Right hindlimb (tissue), 1 donor: ENCODE measurements around the gene TMEM170B.

Experiments
- DNase-seq: peaks from one replicate; pipeline ENCODE4 v3.0.0-alpha.2; 2018

Gene TMEM170B, protein sequence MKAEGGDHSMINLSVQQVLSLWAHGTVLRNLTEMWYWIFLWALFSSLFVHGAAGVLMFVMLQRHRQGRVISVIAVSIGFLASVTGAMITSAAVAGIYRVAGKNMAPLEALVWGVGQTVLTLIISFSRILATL

DNA sequence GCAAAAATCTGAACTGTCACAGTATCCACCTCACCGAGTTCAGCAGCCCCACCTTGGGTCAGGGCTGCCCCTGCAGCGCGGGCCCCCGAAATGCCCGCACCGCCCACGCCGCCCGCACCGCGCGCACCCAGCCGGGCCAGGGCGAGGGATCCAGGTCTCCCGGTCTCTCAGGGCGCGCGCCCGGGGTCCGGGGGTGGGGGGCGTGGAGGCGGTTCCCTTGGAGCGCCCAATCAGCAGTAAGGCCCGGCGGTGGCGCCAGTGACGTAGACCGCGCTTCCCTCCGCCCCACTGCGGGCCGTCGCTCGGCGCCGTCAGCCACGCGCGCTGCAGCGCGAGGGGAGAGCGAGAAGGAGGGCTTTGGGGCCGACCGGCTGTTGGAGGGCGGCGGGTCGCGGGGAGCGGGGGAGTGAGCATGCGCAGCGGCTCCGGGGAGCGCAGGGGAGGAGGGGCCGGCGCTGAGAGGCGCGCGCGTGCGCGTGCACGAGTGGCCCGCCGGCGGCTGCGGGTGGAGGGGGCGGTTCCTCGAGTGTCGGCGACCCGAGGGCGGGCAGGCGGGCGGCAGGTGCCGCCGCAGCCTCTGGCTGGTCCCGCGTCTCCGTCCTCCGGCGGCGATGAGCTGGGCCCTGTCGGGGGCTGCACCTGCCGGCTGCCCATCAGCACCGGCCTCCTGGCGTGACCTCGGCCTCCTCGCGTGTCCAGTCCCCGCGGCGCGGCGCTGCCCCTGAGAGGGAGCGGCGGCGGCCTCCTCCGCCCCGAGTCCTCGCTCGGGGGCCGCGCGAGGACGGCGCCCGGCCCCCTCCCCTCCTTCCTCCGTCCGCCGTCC, at the start of gene TMEM170B:
TMEM170B (plus strand) TSS at position 521 of the 823 bp plus-strand sequence. CDS start 529 bp downstream, outside the sequence.
- peak; percentile 95 for DNase-seq

DNA sequence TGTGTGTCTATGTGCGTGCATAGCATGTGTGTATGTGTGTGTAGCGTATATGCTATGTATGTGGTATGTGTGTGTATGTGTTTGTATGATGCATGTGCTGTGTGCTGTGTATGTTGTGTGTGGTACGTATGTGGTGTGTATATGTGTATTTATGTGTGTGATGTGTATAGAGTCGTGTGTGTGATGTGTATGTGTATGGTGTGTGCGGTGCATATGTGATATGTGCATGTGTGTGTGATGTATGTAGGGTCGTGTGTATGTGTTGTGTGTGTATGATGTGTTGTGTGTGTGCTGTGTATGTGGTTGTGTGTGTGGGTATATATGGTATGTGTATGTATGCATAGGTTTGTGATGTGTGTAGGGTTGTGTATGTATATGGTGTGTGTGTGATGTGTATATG, 46.6 kb upstream of the TMEM170B start:
- DNase-seq = no peak

GRCh38 chr6:11491596-11492463, 45.7 kb upstream of the TMEM170B start:
- no peak for DNase-seq

DNA sequence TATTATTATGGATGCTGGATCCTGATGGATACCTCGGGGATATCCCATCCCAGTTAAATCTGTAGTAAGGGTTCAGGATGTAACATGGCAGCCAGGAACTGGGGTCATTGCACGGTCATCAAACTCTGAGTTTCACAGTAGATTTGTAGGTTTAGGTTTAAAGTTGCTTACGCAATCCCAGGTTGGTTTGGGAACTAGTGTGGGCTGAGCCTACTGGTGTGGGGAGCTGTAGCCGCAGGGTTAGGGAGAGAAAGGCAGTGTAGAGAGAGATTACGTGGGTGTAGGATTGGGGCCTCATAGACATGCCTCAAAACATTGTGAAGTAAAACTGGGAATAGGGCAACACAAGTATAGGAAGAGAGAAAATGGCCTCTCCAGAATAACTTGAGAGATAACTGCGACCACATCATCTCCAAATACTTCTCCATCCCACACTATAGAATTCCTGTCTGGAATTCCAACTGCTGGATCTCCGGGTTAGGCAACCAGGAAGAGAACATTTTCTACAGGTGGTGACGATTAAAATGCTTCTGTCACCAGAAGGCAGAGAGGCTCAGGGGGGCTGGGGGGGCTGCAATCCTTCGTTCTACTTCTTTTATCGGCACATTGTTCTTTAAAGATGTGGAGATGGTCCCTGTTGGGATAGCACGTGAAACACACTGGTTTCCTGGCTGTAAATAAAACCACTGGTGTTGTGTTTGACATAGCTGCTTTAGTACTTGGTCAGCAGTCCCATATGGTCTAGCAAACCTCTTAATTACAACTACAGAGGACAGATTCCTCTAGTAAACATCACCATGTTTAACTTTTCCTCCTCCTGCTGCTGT, 44.9 kb upstream of the TMEM170B start:
- no peak for DNase-seq

DNA sequence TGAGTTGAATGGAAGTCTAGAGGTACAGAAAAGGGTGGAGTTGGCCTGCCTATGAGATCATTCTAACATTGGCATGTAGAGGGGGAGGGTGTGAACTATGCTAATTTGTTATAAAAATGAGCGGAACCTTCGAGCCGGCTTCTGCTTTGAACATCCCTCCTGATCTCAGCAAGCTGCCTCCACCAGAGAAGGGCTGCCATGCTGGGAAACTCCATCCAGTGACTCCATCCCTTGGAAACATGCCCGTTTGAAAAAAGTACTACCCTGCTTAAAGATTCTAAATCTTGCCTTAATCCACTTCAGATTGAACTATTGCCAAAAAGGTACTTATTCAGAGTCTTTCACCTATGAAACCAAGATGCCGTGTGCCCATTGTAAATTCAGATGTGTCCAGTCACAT, 43.6 kb upstream of the TMEM170B start:
- no peak for DNase-seq

DNA sequence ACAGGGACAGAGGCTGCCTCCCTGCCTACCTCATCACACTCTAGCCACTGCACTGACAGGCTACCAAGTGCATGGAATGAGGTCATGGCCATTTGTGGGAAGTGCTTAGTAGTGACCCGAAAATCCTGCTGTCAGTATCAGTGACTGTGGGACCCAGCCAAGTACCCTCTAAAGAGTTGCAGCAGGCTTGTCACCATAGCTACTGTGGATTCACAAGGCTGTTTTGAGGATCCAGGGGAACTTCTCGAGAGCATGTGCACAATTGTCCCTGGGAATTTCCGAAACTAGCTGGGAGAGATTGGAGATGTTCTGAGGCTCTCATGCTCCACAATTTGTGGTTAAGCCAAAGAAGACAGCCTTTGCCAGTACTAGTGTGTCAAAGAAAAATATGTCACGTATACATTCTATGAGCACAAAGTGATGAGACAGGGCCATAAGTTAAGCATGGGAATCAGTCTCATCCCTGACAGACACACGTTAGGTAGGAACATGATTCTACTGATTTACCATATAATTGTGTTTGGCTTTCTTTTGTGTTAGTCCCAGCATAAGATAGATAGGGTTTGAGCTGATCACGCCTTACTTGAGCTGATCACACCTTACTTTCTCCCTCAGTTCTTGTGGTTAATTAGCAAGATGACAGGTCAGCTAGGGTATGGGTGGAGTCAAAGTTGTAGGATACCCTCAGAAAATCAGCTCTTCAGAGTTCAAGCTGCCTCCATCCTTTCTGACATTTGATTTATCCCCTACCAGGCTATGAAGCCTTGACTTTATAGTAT, 42.6 kb upstream of the TMEM170B start:
- no peak for DNase-seq

DNA sequence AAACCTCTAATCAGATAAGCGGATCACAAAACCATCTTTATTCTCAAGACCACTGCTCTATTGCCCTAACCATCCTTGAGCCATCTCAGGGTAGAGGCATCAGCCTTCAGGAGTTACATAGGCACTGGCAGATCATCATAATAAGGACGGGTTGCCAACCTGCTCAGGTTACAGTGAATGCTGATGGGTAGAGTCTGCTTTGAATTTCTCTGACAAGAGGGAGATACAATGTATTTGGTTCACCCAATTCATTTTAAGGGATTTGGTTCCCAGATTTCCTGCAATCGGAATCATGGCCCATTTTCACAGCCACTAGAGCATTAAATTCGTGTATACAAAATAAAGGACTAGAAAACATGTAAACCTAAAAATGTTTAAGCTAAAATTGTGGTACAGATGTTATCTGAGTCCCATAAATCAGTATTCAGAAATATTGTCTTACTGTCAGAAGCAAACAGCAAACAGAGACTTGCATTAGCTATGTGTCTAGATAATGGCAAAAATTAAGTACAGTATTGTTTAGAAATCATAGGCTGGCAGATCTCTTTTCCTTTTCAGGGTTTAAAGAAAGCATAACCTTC, 41.9 kb upstream of the TMEM170B start:
- DNase-seq = no peak

DNA sequence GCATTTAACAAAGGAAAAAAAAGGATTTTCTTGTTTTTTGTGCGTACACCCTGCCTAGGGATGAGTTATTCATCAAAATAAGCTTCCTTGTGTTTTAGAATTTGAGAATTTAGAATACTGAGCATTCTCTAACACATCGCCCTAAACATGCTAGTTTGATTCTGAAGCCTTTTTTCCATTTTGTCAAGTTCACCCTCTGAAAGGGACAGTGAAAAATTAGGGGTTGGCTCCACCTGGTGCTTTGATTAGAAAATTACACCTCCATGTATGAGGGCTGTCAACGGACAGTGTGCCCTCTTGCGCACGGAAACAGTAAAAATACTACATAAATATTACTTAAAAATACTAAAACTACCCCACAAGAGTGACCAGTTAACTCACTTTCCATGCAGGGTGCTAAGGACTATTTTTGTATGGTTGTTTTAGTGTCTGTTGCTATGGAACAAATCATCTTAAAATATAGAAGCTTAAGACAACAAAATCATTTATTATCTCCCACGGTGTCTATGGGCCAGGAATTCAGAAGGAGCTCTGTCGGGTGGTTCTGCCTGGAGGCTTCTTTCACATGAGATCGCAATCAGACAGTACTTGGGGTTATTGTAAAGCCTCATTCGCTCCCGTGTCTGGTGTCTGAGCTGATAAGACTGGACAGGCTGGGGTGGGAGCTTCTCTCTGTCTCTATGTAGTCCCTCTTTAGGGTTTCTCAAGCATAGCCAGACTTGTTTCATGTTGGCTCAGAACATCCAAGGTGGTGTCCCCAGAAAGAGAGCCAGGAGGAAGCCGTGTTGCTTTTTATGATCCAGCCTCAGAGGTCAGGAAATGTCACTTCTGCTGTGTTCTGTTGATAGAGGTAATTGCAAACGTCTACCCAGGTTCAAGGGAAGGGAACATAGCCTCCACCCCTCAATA, 41.1 kb upstream of the TMEM170B start:
- peak; percentile 84 for DNase-seq

GRCh38 chr6:11497107-11497506, 40.4 kb upstream of the TMEM170B start:
- no peak for DNase-seq

GRCh38 chr6:11497881-11498280, 39.7 kb upstream of the TMEM170B start:
- no peak for DNase-seq

DNA sequence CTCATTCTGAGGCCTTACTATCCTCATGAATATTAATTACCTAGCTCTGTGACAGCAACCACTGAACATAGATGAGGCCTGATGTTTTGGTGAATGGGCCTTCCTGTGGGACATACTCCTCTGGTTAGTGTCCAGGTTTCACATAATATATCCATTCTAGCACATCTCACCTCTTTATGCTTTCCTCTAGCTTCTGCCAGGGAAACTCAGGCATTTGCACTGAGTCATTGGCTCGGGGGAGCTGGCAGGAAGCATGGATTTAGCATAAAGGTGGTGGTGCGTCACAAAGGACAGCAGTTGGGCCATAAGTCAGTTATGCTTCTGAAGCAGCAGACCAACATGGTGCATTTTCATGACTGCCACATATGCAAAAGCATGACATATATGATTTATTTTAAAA, 37.5 kb upstream of the TMEM170B start:
- DNase-seq = no peak

DNA sequence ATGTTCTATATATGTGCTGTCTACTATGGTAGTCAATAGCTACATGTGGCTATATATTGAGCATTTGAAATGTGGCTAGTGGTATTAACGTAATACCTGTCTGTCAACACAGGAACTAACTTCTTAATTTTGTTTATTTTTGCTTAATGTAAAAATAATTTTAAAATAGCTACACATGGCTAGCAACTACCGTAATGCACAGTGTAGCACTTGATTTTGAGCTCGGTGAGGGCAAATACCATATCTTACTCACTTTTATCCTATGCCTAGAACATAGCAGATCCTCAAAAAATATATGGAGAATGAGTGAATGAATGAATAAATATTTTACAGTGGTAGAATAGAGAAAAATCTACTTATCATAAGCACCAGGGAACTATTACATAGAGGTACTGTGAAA, 28.1 kb upstream of the TMEM170B start:
- DNase-seq = no peak

GRCh38 chr6:11514672-11515071, 22.9 kb upstream of the TMEM170B start:
- DNase-seq = no peak

DNA sequence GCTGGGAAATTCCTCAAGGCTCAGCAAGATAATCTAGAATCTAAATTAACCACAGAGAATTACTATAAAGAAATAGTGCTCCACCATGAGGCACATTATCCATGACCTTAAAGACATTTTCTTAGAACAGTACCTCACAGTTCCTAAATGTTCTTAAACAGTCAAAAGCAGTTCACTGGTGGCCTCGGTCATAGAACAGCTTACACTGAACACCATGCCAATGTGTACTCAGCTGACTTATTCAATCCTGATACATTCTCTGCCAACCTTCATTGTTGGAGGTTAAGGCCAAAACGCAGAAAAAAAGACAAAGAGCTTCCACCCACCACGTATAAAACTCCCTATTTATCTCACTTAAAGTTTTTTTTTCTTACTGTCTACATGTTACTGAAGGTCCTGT, 21.8 kb upstream of the TMEM170B start:
- no peak for DNase-seq

GRCh38 chr6:11522812-11523605, 14.5 kb upstream of the TMEM170B start:
- DNase-seq = no peak

DNA sequence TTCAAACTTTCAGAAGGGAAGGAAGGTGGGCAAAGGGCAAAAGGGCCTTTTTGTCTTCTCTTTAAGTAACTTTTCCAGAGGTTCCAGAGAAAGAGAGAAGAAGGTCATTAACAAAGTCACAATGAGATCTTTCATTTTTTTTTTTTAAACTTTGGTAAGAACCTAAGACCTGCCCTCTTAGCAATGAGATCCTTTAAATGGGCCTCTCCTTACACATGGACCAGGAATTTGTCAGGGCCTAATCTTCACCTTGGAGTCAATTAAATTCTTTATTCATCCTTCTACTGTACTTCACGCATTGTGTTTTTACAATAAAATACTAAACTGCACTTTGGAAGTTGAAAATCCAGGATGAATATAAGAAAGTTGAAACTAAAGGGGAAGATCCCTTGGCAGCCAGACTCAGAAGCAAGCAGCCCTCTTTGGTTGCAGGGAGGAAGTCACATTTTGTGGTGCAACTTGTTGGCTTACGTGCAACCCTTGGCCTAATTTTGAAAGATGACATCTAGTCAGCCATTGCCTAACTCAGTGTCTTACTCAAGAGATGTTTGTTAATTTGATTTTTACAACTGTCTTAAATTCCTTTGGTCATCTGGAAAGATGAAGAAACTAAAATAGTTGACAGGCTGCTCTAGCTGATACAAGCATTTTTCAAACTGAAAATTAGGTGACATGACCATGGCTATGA, 11.9 kb upstream of the TMEM170B start:
- DNase-seq = no peak

- DNase-seq = no peak
These were observed 11.4 kb upstream of the TMEM170B start for GRCh38 chr6:11526156-11526505.

GRCh38 chr6:11527274-11527870, 10.2 kb upstream of the TMEM170B start:
- DNase-seq = no peak

- DNase-seq = no peak
These were observed 8.6 kb upstream of the TMEM170B start for GRCh38 chr6:11528996-11529395.
